ENCODE results near the gene LCN6.

DNA sequence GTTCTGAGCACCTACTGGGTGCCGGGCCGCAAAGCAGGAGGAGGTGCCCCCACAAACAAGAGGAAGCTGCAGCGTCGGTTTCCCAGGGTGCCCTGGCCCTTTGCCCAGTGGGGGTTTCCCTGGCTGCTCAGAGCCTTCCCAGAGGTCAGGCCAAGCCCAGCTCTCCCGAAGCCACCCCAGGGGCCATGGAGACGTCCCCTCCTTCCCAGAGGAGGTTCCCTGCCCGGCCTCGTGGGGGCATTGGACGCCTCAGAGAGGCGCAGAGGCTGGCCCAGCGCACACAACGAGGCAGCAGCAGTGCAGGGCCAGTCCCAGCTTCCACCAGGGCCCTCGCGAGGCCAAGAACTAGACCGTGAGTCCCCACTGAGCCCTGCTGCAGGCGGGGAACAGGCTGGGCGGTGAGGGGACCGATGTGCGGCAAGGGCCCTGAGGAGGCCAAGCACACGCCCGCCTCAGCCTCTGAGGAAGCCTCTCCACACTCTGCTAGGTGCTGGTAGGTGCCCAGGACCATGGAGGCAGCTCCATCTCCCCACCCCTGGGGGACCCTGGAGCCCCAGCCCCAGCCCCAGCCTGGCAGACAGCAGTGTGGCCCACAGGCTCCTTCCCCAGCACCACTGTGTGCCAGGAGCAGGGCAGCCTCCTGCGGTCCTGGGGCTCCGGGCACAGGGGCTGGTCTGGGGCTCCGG lies 29.0 kb downstream of the LCN6 start:
- TF ChIP-seq EP300 (IDR thresholded peaks at IDR 0.05; ENCODE audit: low read depth) (no peak), POLR2A (IDR thresholded peaks at IDR 0.05) (no peak)
- TF ChIP-seq, protein P1, sequence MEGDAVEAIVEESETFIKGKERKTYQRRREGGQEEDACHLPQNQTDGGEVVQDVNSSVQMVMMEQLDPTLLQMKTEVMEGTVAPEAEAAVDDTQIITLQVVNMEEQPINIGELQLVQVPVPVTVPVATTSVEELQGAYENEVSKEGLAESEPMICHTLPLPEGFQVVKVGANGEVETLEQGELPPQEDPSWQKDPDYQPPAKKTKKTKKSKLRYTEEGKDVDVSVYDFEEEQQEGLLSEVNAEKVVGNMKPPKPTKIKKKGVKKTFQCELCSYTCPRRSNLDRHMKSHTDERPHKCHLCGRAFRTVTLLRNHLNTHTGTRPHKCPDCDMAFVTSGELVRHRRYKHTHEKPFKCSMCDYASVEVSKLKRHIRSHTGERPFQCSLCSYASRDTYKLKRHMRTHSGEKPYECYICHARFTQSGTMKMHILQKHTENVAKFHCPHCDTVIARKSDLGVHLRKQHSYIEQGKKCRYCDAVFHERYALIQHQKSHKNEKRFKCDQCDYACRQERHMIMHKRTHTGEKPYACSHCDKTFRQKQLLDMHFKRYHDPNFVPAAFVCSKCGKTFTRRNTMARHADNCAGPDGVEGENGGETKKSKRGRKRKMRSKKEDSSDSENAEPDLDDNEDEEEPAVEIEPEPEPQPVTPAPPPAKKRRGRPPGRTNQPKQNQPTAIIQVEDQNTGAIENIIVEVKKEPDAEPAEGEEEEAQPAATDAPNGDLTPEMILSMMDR (IDR thresholded peaks at IDR 0.05), result no peak

Measured in transverse colon (tissue), 3 donors.